GM15510 (cell line): ENCODE measurements around the gene LAMP5.

Experiments
- POLR2A ChIP-seq: IDR thresholded peaks from 3 replicates; pipeline ENCODE4 v1.6.1; 2011; ENCODE audit warnings: borderline replicate concordance; ENCODE audit not compliant: insufficient read length; ENCODE audit errors: extremely low read depth

Gene LAMP5

GRCh38 chr20:9492067-9492466 is 22.3 kb upstream of the LAMP5 start:
- TF ChIP-seq POLR2A: no peak

- no peak for TF ChIP-seq POLR2A
Observed at GRCh38 chr20:9493803-9494202, 20.6 kb upstream of the LAMP5 start.

GRCh38 chr20:9495701-9496100 is 18.7 kb upstream of the LAMP5 start:
- TF ChIP-seq POLR2A: no peak

DNA sequence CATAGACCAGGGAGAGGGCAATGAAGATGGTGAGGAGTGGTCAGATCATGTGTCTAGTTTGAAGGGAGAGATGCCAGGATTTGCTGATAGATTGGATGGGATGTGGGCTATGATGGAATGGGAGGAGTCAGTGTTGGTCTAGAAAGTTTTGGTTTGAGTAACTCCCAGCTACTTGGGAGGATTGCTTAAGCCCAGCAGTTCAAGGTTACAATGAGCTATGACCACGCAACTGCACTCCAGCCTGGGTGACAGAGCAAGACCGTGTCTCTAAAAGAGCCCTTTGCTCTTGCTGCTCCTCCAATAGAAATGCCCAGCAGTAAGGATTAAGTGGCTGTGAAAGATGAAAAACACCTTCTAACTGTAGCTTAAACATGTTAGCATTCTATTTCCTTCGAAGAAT is 18.2 kb upstream of the LAMP5 start:
- TF ChIP-seq POLR2A: no peak

GRCh38 chr20:9498322-9498721 is 16.1 kb upstream of the LAMP5 start:
- no peak for TF ChIP-seq POLR2A

DNA sequence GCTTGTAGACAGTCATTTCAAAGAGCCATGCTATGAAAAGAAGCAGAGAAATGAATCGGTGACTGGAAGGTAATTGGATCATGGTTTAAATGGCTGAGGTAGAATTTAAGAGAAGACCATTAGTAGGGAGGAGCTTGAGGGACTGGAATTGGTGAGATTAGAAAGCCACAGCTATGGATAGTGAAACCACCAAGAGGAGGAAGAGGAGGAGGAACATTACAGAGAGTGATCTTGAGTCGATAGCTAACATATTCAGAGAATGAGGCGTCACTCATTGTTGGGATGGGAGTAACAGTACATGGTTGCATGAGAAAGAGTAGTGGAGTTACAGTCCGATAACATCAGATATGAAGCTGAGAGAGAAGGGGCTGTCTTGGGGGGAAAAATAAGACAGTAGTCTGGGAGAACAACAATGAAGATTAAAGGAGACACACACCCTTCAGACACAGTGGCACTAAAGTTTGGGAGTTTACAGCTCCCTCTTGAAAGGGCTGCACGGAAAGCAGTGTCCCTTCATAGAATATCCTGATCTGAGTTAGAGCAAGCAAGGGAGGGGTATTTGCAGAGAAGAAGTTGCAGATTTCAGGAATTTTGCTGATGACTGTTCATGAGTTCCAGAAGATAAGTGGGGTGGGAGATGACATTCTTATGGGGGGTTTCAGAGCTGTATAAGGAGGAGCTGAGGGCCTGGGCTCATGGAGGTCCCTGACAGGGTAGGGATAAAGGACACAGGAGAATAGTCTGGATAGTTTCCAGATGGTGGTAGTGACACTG is 15.1 kb upstream of the LAMP5 start:
- no peak for TF ChIP-seq POLR2A

DNA sequence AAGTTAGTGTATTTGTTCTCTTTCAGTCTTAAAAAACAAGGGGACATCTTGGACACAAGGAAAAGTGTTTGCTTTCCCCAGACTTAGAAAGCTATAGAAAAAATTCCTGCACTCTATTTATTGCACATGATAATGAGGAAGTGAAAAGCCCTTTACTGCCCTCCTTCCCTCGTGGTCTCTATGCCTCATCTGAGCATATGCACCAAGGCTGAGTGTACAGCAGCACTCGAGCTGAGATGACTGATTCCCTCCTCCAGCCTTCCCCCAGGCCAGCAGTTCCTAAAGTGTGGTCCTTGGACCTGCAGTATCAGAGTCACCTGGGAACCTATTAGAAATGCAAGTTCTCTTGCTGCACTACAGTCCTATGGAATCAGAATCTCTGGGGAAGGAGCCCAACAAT is 14.3 kb upstream of the LAMP5 start:
- no peak for TF ChIP-seq POLR2A

- TF ChIP-seq POLR2A: no peak
Observed at GRCh38 chr20:9501473-9501872, 12.9 kb upstream of the LAMP5 start.

DNA sequence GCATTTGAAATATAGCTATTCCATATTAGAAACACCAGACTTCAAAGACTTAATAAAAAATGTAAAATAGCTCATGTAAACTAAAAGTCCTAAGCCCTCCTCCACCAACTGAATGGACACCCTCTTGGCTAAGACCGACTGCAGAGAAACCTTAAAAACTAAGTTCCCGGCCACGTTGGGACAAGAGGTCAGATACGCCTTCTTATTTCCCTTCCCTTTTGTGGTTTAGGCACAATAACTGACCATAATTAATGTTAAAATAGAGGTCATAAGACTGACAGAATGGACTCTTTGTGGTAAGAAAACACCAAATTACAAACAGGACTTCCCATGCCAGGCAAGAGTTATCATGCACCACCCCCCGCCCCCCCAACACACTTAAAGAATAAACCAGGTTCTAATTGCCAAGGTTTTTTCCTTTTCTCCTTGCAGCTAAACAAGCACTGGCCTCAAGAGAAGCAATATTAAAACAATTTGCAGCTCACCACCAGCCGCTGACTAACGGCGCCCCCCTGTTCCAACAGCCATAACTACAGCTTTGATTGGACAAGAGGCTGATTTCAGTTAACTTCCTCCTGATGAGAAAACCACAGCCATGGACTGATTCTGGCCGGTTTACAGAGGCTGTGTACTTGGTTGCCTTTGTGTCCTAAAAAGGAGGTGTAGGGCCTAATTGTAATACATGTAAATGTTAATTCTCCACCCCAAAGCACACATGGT is 10.7 kb upstream of the LAMP5 start:
- TF ChIP-seq POLR2A: no peak

GRCh38 chr20:9506280-9506821 is 8.0 kb upstream of the LAMP5 start:
- no peak for TF ChIP-seq POLR2A

- TF ChIP-seq POLR2A: no peak
Observed at GRCh38 chr20:9506964-9507369, 7.4 kb upstream of the LAMP5 start.

GRCh38 chr20:9507544-9508239 is 6.7 kb upstream of the LAMP5 start:
- TF ChIP-seq POLR2A: no peak

GRCh38 chr20:9508240-9508661 is 6.1 kb upstream of the LAMP5 start:
- no peak for TF ChIP-seq POLR2A

DNA sequence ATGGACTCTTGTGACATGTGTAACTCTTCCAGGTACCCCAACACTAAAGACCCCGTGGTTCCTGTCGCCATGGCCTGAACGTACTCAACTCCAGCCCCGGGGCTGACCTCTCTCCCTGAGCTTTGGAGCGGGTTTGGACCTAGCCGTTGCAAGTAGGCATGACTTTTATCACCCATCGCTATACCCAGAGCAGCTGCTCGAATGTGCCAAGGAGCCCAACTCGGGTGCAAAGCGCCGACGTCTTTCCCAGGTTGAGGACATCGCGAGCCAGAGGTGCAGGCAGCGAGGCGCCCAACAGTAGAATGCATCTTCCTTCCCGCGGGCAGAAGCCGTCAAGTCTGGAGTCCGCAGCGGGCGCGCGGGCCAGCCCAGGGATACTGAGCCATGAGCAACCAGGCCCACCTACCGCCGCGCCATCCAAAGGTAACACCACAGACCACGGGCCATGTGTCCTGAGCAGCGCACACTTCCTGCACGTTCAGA is 5.7 kb upstream of the LAMP5 start:
- no peak for TF ChIP-seq POLR2A

- TF ChIP-seq POLR2A: no peak
Observed at GRCh38 chr20:9509246-9509645, 5.1 kb upstream of the LAMP5 start.
